Activated CD4-positive, alpha-beta T cell treated with anti-CD3 and anti-CD28 coated beads for 4 hours (primary cell): ENCODE results near the gene KIAA1549.
A peak's percentile ranks its signal among the peaks of the same experiment; 100 is the strongest.
"Not testable (repeated sequence)": the region's sequence is repeated elsewhere in the genome, so short reads cannot be mapped to it uniquely, and the experiment has no call there.

Source experiments
- DNase-seq, 2 donors: peaks; one replicate each; pipeline ENCODE4 v3.0.0-alpha.2; 2020

KIAA1549 gene

DNA sequence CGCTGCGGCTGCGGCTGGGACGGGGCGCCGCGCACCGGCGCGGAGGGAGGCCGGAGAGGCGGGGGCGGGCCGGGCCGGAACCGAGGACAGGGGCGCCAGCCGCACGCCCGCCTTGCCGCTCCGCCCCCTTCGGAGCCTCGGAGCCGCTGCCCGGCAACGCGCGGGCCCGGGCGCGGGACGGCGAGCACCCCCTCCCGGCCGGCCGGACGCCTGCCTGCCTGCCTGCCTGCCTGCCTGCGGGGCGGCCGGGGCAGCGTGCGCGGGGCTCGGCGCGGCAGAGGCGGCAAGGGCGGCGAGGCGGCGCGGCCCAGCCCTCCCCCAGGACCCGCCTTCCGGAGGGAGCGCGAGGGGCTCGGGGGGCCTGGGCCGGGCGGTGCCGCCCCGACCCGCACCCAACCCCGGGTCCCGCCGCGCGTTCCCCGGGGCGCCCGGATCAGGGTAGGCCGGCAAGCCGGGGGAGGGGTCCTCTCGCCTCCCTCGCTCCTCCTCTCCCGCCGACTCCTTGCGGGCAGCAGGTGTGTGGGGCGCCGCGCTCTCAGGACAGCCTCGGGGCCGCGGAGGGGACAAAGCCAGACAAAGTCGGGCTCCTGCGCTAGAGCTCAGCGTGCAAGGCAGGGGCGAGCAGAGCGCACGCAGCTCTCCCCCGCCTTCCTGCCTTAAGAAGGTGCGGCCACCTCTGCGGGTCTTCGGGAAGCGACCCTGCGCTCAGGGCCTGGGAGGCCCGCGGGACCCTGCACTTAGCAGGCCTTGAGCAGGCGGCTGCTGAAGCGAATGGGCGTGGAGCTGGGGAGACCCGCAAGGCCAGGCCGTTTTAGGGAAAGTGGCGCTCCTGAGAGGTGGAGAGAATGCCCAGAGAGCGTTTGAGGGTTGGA is at the start of gene KIAA1549:
Gene KIAA1549, minus strand, starts transcription at position 58 of the 872 bp plus-strand sequence. CDS start 120 bp downstream, outside the sequence.
- peak; percentile 26 to 41 for DNase-seq

DNA sequence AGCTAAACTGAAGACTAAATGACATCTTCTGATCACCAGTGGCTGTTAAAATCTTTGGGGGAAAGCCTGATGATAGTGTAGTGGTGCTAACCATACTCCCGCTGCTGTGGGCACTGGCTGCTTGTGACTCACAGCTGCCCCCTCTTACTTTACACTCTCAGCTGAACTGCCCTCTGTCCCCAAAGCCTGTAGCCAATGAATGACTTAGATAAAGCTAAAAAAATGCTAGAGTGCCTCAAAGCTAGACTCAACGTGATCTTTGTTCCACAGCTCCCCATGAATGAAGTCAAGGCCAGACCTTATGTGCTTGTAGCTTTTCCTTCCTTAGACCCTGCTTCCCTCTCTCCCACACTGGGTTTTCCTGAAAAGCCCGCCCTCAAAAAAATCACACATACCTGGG is 48.2 kb upstream of the KIAA1549 start:
- DNase-seq, result no peak

DNA sequence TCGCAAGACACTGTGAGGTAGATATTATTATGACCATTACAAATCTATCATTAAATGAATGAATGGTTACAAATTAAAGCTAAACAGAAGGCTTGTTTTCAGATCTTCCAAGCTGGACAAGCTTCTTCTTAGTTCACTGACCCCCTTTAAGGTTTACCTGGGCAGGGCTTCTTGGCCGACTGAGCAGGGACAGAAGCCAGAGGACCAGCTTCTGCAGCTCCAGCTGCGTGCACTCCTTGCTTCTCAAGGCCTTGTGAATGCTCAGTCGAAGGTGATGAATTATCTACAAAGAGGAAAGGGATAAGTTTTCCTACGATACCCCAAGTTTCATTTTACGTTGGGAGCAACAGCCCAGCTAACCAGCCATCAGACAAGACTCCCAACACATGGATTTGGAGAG is 45.4 kb upstream of the KIAA1549 start:
- no peak for DNase-seq

DNA sequence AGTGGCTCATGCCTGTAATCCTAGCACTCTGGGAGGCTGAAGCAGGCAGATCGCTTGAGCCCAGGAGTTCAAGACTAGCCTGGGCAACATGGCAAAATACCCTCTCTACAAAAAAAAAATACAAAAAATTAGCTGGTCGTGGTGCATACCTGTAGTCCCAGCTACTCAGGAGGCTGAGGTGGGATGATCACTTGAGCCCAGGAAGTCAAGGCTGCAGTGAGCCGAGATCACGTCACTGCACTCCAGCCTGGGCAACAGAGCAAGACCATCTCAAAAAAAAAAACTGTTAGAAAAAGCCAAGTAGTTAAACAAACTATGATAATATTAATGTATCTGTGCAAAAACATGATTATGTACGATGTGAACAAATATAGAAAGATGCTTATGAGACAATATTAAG is 44.7 kb upstream of the KIAA1549 start:
- DNase-seq, result not testable (repeated sequence)

DNA sequence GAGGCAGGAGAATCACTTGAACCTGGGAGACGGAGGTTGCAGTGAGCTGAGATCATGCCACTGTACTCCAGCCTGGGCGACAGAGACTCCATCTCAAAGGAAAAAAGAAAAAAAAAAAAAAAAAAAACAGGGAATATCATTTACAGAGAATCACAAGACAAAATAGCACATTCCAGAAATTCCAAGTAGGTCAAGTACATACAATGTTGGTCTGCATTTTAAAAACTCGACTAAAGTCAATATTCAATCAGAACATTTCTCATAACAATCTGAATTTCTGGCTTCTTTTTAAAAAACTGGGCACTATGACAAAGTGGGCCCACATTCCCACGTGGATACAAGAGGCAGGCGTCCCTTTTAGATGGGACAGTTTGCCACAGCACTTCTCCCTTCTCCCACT is 41.9 kb upstream of the KIAA1549 start:
- no peak for DNase-seq

DNA sequence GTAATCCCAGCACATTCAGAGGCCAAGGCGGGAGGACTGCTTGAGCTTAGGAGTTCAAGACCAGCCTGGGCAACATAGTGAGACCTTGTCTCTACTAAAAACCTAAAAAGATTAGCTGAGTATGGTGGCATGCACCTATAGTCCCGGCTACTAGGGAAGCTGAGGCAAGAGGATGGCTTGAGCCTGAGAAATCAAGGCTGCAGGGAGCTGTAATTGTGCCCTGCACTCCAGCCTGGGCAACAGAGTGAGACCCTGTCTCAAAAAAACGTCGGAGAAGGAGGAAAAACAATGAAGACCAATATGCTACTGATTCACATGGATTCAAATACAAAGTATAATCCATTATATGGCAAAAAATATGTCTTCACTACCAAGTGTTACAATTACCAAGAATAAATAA is 41.1 kb upstream of the KIAA1549 start:
- no peak for DNase-seq

DNA sequence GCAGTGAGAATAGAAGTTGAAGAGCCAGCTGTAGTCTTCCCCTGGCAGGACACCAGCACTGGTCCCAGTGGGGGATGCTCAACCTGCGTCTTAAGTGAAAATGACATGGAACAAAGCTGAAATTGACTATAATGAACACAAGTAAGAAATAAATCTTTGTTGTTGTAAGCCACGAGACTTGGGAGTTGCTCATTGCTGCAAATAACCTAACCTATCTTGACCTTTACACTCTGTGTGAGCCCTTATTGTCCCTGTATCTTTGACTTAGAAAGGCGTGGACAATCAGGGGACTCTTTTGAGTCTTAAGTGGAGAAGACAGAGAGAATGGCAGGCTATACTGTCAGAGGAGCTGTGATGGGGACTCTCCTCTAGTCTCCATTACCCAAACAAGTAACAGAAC is 37.7 kb upstream of the KIAA1549 start:
- no peak for DNase-seq

DNA sequence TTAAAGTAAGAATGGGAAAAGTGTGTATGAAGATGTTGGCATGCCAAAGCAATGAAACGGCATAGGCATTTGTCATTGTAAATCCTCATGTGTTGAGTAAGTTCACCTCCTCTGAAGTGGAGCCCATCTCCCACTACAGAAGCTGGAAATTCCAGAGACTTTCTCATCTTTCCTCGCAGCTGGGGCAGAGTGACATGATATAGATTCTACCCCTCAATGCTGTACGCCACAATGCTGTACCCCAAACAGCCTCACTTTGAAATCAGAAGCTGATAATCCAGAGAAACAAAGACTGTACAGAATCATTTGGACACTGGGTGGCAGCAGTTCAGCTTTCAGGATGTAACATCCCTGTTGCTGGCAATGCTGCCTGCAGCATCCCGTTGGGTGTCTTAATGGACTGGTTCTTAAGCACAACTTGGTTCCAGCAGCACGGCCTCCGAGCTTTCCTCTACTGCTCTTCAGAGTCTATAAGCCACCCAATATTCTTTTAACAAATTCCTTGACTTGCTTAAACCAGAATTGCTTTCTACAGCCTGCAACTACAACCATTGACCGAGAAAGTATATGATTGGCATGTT is 35.8 kb upstream of the KIAA1549 start:
- peak; percentile 49 to 68 for DNase-seq

DNA sequence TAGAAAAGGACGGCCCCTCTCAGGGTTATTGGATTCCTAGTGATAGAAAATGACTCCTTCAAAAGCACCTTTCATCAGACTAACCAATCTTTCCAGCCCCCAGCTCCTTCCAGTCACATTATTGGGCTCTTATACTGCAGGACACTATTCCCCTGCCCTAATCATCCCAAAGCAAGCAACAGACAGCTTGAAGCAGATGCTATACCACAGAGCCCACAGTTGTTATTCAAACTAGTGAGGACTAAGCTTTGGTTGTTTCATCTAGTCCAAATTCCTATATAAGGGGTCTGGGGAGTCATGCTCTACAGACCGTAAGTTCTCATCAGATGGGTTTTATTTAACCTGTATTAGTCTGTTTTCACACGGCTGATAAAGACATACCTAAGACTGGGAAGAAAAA is 30.2 kb upstream of the KIAA1549 start:
- no peak for DNase-seq

DNA sequence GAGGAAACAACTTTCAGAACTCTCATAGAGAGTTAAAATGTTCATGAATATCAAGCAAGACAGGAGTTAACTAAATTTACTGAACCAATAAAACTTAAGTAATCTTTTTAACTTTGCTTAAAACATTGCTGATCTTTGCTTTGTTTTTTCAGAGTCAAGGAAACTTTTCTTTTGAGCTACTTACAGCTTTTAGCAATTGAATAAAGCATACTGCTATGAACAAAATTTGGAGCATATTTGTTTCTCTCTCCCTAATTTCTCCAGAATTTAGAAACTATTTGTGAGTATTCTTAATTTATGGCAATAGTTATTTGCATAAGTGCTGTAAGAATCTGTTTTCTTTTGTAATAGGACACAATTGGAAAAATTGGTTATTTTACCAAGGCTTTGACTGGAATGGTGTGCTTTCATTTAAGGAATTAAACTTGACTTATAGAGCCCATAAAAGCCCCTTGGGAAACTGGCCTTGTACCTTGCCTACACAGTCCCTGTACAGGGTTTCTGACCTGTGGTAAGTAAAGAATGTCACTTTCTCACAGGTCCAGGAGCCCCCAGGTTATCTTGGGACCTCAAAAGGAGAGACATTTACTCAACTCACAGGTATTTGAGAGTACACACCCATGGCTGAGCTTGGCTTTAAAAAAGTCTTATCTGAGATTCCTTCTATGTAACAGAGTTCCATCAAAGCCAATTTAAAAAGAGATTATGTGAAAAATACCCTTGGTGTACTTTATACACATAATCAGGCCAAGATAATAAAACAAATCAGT is 23.3 kb upstream of the KIAA1549 start:
- no peak for DNase-seq

DNA sequence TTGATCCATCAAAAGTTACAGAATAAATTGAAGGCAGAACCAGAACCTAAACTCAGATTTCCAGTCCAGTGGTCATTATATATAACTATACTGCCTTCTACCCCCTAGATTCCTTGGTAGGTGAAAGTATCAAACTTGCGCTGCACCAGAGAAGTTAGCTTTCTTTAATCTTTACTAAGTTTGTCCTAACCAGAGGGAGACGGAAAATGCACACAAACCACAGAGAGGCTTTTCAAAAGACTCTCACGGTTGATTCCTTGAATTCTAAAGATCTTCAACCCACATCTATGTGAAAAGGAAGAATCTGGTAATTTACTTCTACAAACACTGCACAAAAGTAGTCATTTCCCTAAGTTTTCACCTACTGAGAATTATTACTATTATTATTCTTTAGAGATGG is 18.2 kb upstream of the KIAA1549 start:
- no peak for DNase-seq

DNA sequence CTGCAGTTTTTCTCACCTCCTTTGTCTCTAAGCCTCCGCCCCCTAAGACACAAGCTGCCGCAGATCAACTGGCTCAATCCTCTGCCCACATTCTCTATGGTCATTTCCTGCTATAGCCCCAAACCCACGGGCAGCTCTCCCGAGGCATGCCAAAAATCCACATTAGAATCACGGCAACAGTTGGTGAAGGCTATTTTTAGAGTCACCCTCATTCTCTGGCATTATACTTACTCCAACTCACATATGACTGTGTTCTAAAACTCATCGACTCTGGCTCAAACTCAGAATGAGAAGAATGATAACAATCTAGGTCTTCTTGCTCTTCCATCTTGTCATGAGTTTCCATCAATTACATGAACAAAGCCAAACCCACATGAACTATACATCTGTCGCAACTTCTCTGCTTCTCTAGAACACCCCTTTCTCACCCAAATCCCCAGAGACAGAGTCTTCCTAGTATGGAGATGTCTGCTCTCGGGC is 10.9 kb upstream of the KIAA1549 start:
- DNase-seq, result no peak

DNA sequence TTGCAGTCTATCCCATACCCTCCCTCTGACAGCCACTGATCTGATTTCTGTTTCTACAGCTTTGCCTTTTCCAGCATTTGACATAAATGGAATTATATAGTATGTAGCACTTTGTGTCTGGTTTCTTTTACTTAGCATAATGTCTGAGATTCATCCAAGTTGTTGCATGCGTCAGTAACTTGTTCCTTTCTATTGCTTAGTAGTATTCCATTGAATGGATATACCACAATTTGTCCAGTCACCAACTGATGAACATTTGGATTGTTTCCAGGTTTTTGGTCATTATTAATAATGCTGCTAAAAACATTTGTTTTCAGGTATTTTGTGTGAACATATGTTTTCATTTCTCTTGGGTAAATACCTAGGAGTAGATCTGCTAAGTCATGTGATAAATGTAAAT is 6.5 kb upstream of the KIAA1549 start:
- DNase-seq, result no peak

DNA sequence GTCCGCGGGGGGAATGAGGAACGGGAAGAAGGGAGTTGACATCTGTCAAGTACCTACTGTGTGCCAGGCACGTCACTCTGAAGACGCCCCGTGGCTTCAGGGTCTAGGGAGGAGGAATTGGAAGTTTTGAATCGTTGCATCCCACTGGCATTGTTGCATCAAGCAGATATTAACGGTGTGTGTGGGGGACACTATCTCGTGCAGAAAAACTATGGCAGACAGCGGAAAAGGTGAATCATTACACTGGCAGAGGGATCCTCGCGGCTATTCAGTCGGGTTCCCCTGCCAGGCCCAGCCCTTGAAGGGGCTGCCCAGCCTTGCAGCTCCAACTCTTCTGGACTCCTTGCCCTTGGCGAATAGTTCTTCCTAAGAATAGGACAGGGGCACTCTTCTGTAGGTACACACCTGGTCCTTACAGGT is 1.0 kb upstream of the KIAA1549 start:
- no peak for DNase-seq

DNA sequence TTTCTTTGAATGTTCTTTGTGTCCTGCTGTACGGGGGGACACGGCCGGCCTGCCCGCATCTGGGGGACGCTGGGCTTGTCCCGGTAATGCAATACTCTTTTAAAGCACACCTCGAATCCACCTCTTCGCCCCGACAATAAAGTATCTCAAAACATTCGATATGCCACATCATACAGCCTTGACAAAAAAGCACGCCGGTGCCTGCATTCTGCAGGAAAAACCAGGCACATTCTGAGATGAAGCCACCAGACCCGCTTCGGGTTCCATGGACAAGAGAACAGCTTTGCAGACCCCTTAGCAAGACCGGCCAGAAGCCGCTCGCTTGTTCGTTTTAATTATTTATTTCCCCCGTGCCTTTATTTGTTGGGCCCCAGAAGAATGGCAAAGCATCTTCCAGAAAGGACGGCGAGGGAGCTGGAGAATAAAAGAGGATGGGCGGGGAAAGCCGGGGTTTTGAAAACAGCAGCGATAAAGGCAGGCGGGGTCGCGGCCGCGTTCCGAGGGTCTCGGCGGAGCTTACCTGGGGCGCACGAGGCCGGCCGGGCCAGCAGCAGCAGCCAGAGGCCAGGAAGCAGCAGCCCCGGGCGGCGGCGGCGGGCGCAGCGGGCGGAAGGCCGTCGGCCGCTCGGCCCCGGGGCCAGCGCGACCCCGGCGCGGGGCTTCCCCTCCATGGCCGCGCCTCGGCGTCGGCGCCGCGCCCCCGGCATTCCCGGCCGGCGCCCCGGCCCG is 462 bp downstream of the KIAA1549 start:
- no peak for DNase-seq

DNA sequence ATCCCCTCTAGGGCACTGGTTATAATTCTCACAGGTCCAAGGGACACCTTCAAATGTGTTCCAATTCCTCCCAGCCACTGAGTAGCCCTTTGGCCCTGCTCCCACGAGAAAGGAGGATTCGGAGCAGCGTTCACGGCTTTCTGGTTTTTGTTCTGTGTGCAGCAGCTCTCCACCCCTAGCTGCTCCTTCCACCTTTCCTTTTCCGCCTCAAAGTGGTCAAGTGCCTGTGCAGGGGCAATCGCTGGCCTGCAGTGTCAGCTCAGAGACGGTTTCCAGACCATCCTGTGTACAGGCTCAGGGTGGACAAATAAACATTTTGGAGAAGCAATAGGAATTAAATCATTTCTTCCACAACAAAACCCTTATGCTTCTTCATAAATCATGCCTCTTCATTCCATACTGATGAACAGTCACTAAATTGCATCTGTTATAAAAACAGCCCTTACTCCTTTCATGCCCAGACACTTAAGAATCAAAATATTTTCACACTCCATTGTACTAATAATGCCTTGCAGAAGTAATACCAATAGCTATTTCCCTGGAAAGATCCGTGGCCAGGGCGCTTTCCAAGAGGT is 1.1 kb downstream of the KIAA1549 start:
- DNase-seq, result no peak

DNA sequence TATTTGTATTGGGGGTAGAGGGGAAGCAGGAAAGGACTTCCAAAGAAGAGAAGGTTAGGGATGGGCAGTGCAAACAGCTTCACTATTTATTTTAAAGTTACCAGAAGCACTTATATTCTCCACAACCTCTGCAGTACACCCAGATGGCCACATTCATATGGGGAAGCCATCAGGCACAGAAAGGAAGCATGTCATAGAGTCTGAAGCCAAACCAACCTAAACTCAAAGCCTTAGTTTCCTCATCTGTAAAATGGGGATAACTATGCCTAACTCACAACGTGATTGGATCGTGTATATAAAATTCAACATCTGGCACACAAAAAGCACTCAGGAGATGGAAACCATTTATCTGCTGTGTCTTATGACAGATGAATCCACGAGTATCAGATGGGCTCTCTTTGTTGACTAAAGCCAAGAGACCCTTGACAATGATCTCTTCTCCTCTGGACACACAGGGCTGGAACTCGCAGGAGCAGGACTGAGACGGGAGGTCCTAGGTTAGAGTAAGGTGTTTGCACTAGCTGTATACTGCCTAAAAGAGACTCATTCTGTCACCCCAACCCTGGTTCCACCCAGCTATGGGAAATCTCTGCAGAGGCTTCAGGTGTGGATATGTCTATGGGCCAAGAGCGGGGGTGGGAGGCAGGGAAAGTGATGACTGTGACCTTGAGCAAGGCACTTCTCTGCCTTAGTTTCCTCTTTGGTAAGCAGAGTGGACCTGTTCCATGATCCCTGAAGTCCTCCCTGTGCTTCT is 1.8 kb downstream of the KIAA1549 start:
- no peak for DNase-seq

DNA sequence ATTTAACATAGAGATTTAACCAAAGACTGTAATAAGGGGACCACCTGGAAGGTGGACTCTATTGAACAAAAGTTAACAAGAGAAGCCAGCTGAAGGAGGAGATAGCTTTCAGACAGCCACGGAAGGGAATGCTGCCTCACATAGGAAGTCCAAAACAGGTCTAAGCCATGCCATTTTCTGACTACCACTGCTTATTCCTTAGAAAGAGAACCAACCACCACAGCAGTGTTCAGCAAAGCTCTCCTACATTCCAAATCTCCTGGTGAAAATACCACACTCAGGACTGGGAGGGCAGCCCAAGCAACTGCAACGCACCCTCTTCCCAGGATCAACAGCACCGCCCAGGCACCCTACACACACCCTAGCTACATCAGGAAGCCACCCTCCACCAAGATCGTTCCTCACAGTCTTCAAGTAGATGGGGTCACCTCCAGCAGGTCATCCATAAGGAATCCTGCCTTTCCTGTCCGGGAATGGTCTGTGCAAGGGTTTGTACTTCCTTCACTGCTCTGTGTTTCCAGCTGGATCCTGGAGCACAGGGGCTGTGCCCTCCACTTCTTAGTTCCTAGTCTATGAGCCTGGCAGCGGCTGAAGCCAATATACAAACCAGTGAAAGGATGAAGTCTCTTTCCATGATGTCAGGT is 2.5 kb downstream of the KIAA1549 start:
- DNase-seq, result no peak

DNA sequence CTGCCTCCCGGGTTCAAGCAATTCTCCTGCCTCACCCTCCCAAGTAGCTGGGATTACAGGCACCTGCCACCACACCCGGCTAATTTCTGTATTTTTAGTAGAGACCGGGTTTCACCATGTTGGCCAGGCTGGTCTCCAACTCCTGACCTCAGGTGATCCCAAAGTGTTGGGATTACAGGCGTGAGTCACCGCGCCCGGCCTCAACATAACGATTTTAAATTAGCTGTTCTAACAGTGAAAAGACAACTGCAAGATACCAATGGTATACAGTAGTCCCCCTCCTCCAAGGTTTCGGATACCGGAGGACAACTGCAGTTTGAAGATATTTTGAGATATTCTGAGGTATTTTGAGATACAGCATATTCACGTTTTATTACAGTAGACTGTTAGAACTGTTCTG is 5.0 kb downstream of the KIAA1549 start:
- DNase-seq, result not testable (repeated sequence)

DNA sequence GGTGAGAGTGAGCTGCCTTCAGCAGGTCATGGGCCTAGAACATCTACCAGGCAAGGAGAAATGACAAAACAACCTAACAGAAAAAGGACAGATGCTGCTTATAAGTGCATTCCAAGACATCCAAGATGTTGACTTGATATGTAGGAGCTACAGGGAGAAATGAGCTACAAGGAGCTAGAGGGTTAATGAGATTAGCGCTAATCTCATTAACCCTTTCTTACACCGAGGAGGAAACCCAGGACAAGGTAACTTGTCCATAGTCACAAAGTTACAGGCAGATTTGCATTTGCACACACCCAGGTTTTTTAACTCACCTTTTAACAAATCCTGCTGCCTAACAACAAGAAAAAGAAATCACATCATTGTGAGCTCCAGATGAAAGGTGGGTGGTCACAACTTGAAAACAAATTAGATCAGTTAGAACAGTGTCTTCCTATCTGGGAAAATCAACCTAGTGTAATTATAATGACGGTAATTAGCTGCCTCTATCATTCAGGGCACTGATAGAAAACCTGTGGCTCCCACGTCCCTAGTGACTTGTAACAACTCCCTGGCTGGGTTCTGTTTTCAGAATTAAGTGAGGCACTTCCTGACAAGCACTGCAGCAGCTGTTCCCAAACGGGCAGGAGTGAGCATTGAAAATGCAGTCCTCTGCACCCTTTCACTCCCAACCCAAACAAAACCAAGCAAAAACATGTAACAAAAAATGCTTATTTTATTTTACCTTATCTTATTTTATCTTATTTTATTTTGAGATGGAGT is 5.7 kb downstream of the KIAA1549 start:
- DNase-seq, result no peak
